Effector CD4-positive, alpha-beta T cell (primary cell): ENCODE data around the gene TANK.
"Not testable (repeated sequence)": the region's sequence is repeated elsewhere in the genome, so short reads cannot be mapped to it uniquely, and the experiment has no call there.

ENCODE experiments used
- DNase-seq: peaks from one replicate; pipeline ENCODE4 v3.0.0-alpha.2; 2020

Gene TANK

DNA sequence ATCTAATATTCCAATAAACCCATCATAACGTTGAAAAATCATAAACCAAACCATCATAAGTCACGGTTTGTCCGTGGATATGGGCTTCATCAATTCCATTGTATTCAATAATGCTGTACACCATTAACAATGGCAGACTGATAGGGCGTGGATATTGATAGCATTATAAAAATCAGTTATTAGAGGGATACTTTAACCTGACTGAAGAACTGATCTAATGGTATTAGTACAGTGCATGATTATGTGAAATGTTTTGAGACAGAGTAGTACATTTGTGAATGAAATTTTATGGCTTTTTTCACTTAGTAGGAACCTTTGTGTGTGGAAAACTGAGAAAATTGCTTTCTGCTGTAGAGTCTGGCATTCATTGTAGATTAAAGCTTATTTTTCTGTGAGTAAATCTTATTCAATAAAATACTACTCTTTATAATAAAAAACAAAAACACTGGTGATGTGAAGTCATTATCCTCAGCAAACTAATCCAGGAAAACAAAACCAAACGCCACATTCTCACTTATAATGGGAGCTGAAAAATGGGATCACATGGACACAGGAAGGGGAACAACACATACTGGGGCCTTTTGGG lies 119.1 kb downstream of the TANK start:
- DNase-seq, result not testable (repeated sequence)

GRCh38 chr2:161280906-161281323 lies 120.7 kb downstream of the TANK start:
- DNase-seq, result peak; percentile 24

- DNase-seq, result not testable (repeated sequence)
Observed at GRCh38 chr2:161281615-161282310, 121.5 kb downstream of the TANK start.

GRCh38 chr2:161282311-161282644 lies 122.0 kb downstream of the TANK start:
- not testable (repeated sequence) for DNase-seq

GRCh38 chr2:161283926-161284325 lies 123.7 kb downstream of the TANK start:
- DNase-seq, result no peak
